Amygdala (tissue), 56 donors: Measurements from ENCODE around the gene WNT2B.

ENCODE experiments used
- DNase-seq, 56 donors: peaks; one replicate each; lab custom pipeline; 2025; lab: John Stamatoyannopoulos, UW

WNT2B gene

GRCh38 chr1:112504001-112504660, 4.6 kb upstream of the WNT2B start:
- no peak for DNase-seq

- DNase-seq, result no peak
These were observed 3.9 kb upstream of the WNT2B start for GRCh38 chr1:112504661-112505399.

GRCh38 chr1:112505400-112505785, 3.4 kb upstream of the WNT2B start:
- no peak for DNase-seq

GRCh38 chr1:112505878-112506277, 2.9 kb upstream of the WNT2B start:
- DNase-seq, result no peak

GRCh38 chr1:112506306-112506705, 2.5 kb upstream of the WNT2B start:
- no peak for DNase-seq

GRCh38 chr1:112506731-112507130, 2.0 kb upstream of the WNT2B start:
- DNase-seq, result no peak

GRCh38 chr1:112507336-112507735, 1.4 kb upstream of the WNT2B start:
- no peak for DNase-seq

GRCh38 chr1:112507921-112508277, 866 bp upstream of the WNT2B start:
- no peak for DNase-seq

GRCh38 chr1:112509005-112509659, 367 bp downstream of the WNT2B start:
- DNase-seq, result no peak

GRCh38 chr1:112509660-112510178, 954 bp downstream of the WNT2B start:
- DNase-seq, result no peak

- no peak for DNase-seq
These were observed 1.6 kb downstream of the WNT2B start for GRCh38 chr1:112510340-112510739.

GRCh38 chr1:112511897-112512296, 3.1 kb downstream of the WNT2B start:
- no peak for DNase-seq

- no peak for DNase-seq
These were observed 4.5 kb downstream of the WNT2B start for GRCh38 chr1:112513112-112513870.

GRCh38 chr1:112514901-112515300, 6.1 kb downstream of the WNT2B start:
- DNase-seq, result peak in 1 of 56 donors; percentile 13

- peak in 1 of 56 donors; percentile 10 for DNase-seq
These were observed 6.7 kb downstream of the WNT2B start for GRCh38 chr1:112515311-112516009.

GRCh38 chr1:112516141-112516540, 7.4 kb downstream of the WNT2B start:
- DNase-seq, result no peak

GRCh38 chr1:112517231-112517630, 8.5 kb downstream of the WNT2B start:
- no peak for DNase-seq

- DNase-seq, result no peak
These were observed 8.9 kb downstream of the WNT2B start for GRCh38 chr1:112517646-112518045.

GRCh38 chr1:112518186-112518585, 9.4 kb downstream of the WNT2B start:
- no peak for DNase-seq

- DNase-seq, result no peak
These were observed 11.4 kb downstream of the WNT2B start for GRCh38 chr1:112520166-112520565.
